Gastroesophageal sphincter (tissue), 3 donors: ENCODE measurements around the gene PPP1R3E.

Source experiments
- CTCF ChIP-seq, 4 experiments: fragments of 200-600 bp in 2 of 4; fragments of 450-650 bp in 2 of 4; sonication (generic) in 1 of 4; IDR thresholded peaks; one replicate each; pipeline ENCODE4 v1.5.1; 2017 to 2019; ENCODE audit warnings: antibody characterized with exemption in 4 of 4, mild to moderate bottlenecking in 2 of 4, moderate library complexity in 2 of 4
- EP300 ChIP-seq: sonication (generic); formaldehyde crosslinking; IDR thresholded peaks from one replicate; pipeline ENCODE4 v1.6.1; 2017; ENCODE audit warnings: antibody characterized with exemption, mild to moderate bottlenecking
- POLR2A ChIP-seq, 2 donors: fragments of 450-650 bp; IDR thresholded peaks; one replicate each; pipeline ENCODE4 v1.6.1; 2017; ENCODE audit warnings: antibody characterized with exemption in 2 of 2, mild to moderate bottlenecking in 2 of 2, moderate library complexity in 1 of 2
- POLR2AphosphoS5 ChIP-seq: sonication (generic); formaldehyde crosslinking; IDR thresholded peaks from one replicate; pipeline ENCODE4 v1.6.1; 2017; ENCODE audit warnings: antibody characterized with exemption

- TF ChIP-seq CTCF (IDR thresholded peaks at IDR 0.05) (no peak), POLR2AphosphoS5 (no peak), POLR2A (IDR thresholded peaks at IDR 0.05) (no peak), EP300 (no peak)
These were observed 1.9 kb downstream of the PPP1R3E start for GRCh38 chr14:23300687-23301223.
